Stimulated activated effector memory CD8-positive, alpha-beta T cell treated with anti-CD3 and anti-CD28 coated beads, Interleukin-12 subunit alpha, Interleukin-12 subunit beta, amount 100 ng/mL, for 72 hours (primary cell): ENCODE data around the gene PITPNB.

Source experiments
- ATAC-seq: fragments of 150-1000 bp; cut with Tn5 transposase; 2 replicates; pipeline ENCODE4 v1.10.0; 2021
- DNase-seq, 2 donors: peaks; one replicate each; pipeline ENCODE4 v3.0.0; 2021 to 2022; ENCODE audit warnings: low spot score in 2 of 2
- H3K27ac Mint-ChIP-seq: one replicate; pipeline ENCODE4 v1.8.0; 2022; ENCODE audit warnings: mild to moderate bottlenecking, mixed read lengths
- H3K36me3 Mint-ChIP-seq: one replicate; pipeline ENCODE4 v1.8.0; 2022; ENCODE audit warnings: mild to moderate bottlenecking, mixed read lengths
- H3K4me1 Mint-ChIP-seq: one replicate; pipeline ENCODE4 v1.8.0; 2022; ENCODE audit warnings: mixed read lengths
- H3K4me3 Mint-ChIP-seq: one replicate; pipeline ENCODE4 v1.8.0; 2022; ENCODE audit warnings: mild to moderate bottlenecking, mixed read lengths
- H3K9me3 Mint-ChIP-seq: one replicate; pipeline ENCODE4 v1.8.0; 2022; ENCODE audit warnings: mixed read lengths

The PITPNB gene

DNA sequence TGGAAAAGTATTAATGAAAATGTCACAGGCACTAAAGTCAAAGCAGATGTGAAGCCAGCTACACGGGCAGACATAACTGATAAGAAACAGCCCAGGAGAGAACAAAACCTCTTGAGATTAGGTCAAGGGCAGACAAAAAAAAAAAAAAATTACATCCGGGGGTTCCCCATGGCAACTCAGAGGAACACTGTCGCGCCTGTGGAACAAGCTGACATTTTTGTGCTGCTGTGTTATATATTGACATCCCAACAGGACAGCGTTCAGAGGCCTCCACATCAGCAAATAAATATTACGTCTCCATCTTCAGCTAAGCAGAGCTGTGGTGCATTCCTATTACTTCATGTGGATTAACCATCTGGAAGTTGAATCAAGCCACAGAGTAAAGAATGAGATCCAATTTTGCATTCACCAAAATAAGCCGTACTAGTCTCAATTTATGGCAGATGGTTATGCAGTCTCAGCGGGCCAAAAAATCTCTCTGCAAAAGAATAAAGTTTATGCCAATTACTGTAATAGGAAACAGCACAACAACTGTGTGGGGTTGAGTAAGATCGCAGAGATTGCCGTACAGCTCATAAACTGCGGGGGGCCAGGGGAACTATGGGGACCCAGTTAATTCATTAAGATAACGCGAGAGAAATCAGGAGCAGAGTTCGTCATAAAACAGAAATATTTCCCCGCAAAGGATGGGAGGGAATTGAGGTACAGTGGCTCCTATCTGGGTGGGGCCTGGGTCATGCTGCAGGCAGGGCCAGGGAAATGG, 76.2 kb downstream of the PITPNB start:
- ATAC-seq (no peak), DNase-seq (no peak)
- H3K27ac Mint-ChIP-seq: no peak overlapping the region
- peaks cover 9% of the 10 kb centered on the region for H3K4me1 Mint-ChIP-seq
- peaks cover 23% of the 10 kb centered on the region for H3K36me3 Mint-ChIP-seq
- no peak overlapping the region for H3K4me3 Mint-ChIP-seq
- peaks cover under 1% of the 10 kb centered on the region for H3K9me3 Mint-ChIP-seq

DNA sequence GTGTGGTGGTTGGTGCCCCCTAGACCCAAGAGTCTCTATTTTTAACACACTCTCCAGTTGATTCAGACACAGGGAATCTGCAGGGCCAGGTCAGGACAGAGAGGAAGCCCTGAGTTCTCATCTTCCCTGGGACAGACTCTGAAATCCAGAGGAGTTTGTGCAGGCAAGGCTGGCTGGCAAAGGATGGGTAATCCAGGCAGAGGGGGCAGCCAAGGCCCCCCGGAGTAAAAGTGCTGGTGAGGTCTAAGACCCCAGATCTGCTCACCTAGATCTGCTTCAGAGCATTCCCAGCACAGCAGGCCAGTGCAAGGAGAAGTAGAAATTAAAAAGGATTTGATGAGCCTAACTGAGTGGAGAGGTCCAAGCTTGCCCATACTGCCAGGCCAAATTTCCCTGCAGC, 76.9 kb downstream of the PITPNB start:
- Mint-ChIP-seq H3K36me3 (peaks cover 17% of the 10 kb centered on the region), H3K27ac (no peak overlapping the region), H3K4me3 (no peak overlapping the region), H3K4me1 (peaks cover 9% of the 10 kb centered on the region), H3K9me3 (peaks cover 5% of the 10 kb centered on the region)
- DNase-seq (no peak), ATAC-seq (no peak)

GRCh38 chr22:27840436-27840835, 78.6 kb downstream of the PITPNB start:
- Mint-ChIP-seq H3K9me3 (peaks cover 8% of the 10 kb centered on the region), H3K4me3 (no peak overlapping the region), H3K36me3 (peaks cover 14% of the 10 kb centered on the region), H3K27ac (no peak overlapping the region), H3K4me1 (peaks cover 9% of the 10 kb centered on the region)
- DNase-seq: no peak
- no peak for ATAC-seq

DNA sequence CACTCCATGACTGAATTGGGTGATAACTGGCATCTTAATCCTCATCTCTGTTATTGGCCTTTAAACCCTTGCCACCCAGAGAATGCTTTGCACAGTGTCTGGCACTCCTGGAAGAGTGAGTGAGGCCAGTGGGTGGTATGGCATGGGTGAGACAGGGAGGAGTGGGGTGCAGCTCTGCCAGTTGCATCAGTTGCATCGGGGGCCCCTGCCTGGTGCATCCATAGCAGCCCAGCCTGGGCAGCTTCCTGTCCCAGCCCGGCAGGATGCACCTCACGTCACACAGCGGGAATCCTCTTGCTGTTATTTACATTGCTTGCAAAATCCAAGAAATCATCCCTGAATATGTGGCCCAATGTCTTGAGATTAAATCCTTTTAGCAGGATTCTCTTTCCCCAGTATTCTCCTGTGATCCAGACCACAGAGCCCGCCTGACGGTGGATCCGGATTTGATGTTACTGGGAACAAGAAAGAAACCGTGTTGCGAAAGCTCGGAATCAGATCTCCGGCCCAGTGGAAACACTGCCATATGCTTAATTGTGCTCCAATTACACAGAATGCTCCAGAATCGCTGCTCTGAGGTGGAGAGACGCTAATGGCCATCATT, 79.9 kb downstream of the PITPNB start:
- Mint-ChIP-seq H3K4me1 (peaks cover 9% of the 10 kb centered on the region), H3K9me3 (peaks cover 8% of the 10 kb centered on the region), H3K27ac (no peak overlapping the region), H3K4me3 (no peak overlapping the region), H3K36me3 (peaks cover 14% of the 10 kb centered on the region)
- ATAC-seq (no peak), DNase-seq (no peak)

GRCh38 chr22:27836181-27836580, 82.9 kb downstream of the PITPNB start:
- Mint-ChIP-seq H3K9me3 (peaks cover 8% of the 10 kb centered on the region), H3K4me1 (peaks cover 11% of the 10 kb centered on the region), H3K4me3 (no peak overlapping the region), H3K36me3 (peaks cover 6% of the 10 kb centered on the region), H3K27ac (peak overlapping the region; percentile 55)
- DNase-seq: no peak
- ATAC-seq: no peak

DNA sequence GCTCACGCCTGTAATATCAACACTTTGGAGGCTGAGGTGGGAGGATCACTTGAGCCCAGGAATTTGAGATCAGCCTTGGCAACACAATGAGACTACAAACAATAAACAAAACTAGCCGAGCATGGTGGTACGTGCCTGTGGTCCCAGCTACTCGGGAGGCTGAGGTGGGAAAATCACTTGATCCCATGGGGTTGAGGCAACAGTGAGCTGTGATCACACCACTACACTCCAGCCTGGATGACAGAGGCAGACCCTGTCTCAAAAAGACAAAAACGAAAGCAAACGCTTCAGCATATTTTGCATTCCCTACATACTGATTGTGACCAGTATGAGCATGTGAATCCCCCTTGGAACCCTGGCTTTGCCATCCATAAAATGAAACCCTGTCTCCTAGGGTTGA, 83.6 kb downstream of the PITPNB start:
- H3K4me3 Mint-ChIP-seq: no peak overlapping the region
- ATAC-seq (no peak), DNase-seq (no peak)
- peak overlapping the region; percentile 55 for H3K27ac Mint-ChIP-seq
- H3K36me3 Mint-ChIP-seq: peaks cover 6% of the 10 kb centered on the region
- peaks cover 11% of the 10 kb centered on the region for H3K4me1 Mint-ChIP-seq
- H3K9me3 Mint-ChIP-seq: peaks cover 8% of the 10 kb centered on the region

- Mint-ChIP-seq H3K9me3 (peaks cover 8% of the 10 kb centered on the region), H3K4me3 (no peak overlapping the region), H3K4me1 (peaks cover 11% of the 10 kb centered on the region), H3K27ac (no peak overlapping the region), H3K36me3 (peaks cover 6% of the 10 kb centered on the region)
- no peak for ATAC-seq
- no peak for DNase-seq
These were observed 84.5 kb downstream of the PITPNB start for GRCh38 chr22:27834364-27835185.

DNA sequence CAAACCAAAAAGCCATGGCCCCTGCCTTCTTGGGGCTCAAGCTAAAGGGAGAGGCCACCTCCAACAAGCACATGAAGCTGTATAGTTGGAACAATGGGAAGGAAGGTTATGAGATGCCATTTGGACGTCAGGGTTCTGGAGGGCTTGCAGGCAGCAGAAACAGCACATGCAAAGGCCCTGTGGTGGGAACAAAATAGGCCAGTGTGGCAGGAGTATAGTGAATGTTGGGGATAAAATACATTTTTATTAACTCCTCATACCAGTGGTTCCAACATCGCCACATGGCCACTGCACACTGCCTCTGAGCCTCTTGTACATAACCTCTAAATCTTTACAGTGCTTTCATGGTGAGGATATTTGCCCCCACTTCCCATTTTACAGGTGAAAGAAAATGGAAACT, 85.3 kb downstream of the PITPNB start:
- Mint-ChIP-seq H3K4me1 (peaks cover 11% of the 10 kb centered on the region), H3K9me3 (peaks cover 8% of the 10 kb centered on the region), H3K27ac (no peak overlapping the region), H3K4me3 (no peak overlapping the region), H3K36me3 (peaks cover 6% of the 10 kb centered on the region)
- DNase-seq (no peak), ATAC-seq (no peak)

- Mint-ChIP-seq H3K4me3 (no peak overlapping the region), H3K9me3 (peaks cover 5% of the 10 kb centered on the region), H3K4me1 (peaks cover 11% of the 10 kb centered on the region), H3K36me3 (peaks cover 6% of the 10 kb centered on the region), H3K27ac (no peak overlapping the region)
- ATAC-seq (no peak), DNase-seq (no peak)
These were observed 86.5 kb downstream of the PITPNB start for GRCh38 chr22:27832606-27833005.

DNA sequence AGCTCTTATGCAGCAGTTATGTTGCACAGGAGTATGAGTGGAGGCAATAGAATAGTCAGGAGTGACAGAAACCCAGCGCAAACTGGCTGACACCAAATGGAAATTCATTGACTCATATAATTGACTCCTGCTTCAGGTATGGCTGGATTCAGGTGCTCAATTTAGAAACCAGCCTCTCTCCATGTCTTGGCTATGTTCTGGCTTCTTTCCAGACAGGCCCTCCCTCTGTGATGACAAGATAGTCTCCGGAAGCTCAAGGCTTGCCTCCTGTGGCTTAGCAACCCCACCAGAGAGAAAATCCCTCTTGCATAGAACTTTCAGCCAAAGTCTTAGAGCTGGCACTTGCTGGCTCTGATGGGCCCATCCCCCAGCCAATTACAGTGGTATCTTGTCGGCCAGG, 89.4 kb downstream of the PITPNB start:
- Mint-ChIP-seq H3K4me3 (no peak overlapping the region), H3K36me3 (no peaks in the 10 kb centered on the region), H3K4me1 (peaks cover 11% of the 10 kb centered on the region), H3K9me3 (no peaks in the 10 kb centered on the region), H3K27ac (no peak overlapping the region)
- ATAC-seq (no peak), DNase-seq (no peak)

GRCh38 chr22:27827604-27828587, 91.2 kb downstream of the PITPNB start:
- H3K4me3 Mint-ChIP-seq: no peak overlapping the region
- peaks cover 11% of the 10 kb centered on the region for H3K4me1 Mint-ChIP-seq
- DNase-seq (no peak), ATAC-seq (no peak)
- H3K36me3 Mint-ChIP-seq: no peaks in the 10 kb centered on the region
- no peaks in the 10 kb centered on the region for H3K9me3 Mint-ChIP-seq
- no peak overlapping the region for H3K27ac Mint-ChIP-seq

- no peak overlapping the region for H3K4me3 Mint-ChIP-seq
- DNase-seq (no peak), ATAC-seq (no peak)
- no peaks in the 10 kb centered on the region for H3K9me3 Mint-ChIP-seq
- H3K4me1 Mint-ChIP-seq: no peaks in the 10 kb centered on the region
- no peaks in the 10 kb centered on the region for H3K36me3 Mint-ChIP-seq
- no peak overlapping the region for H3K27ac Mint-ChIP-seq
These were observed 93.9 kb downstream of the PITPNB start for GRCh38 chr22:27825174-27825573.

- ATAC-seq: no peak
- no peaks in the 10 kb centered on the region for H3K9me3 Mint-ChIP-seq
- no peaks in the 10 kb centered on the region for H3K36me3 Mint-ChIP-seq
- H3K27ac Mint-ChIP-seq: no peak overlapping the region
- H3K4me1 Mint-ChIP-seq: no peaks in the 10 kb centered on the region
- DNase-seq: no peak
- H3K4me3 Mint-ChIP-seq: no peak overlapping the region
These were observed 95.8 kb downstream of the PITPNB start for GRCh38 chr22:27823221-27823620.

DNA sequence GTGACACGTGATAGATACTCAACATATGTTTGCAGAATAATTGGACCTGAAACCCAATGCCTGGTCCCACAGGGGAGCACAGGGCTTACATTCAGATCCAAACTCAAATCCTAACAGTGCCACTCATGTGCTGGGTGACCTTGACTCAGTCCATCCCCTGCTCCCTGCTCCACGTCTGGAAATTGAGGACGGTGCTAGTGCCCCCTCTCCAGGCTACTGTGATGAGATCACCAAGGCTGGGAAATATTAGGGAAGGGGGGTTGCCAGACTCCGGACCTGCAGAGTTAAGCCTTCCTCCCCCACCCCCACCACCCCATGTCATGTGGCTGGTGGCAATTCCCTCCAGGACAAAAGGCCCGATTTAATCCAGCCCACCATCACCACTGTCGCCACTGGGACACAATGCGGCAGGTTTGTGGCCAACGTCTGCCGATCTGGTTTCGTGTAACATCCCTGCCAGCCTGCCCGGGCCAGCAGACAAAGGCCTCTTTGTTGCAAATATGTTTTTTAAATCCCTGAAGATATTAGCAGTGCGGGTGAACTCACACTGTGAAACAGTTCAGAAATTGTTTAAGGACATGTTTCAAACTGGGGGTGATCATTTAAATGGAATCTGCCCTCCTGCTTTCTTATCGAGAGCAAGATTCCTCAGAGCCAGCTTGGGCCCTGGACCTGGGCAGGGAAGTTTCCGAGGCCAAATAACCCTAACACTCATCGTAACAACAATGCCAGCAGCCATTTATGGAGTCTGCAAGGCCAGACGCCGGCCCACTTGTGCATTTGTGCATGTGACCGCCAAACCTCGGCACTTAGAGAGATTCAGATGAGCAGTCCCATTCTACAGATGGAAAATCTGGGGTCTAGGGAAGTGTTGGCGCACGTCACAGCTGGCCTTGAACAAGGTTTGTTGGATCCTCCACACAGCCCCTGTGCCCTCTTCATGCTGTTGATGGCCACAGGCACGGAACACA, 97.9 kb downstream of the PITPNB start:
- H3K4me1 Mint-ChIP-seq: no peaks in the 10 kb centered on the region
- H3K27ac Mint-ChIP-seq: no peak overlapping the region
- ATAC-seq (no peak), DNase-seq (no peak)
- no peaks in the 10 kb centered on the region for H3K36me3 Mint-ChIP-seq
- H3K9me3 Mint-ChIP-seq: no peaks in the 10 kb centered on the region
- H3K4me3 Mint-ChIP-seq: no peak overlapping the region
